Mucosa of gallbladder (tissue), 1 donor: ENCODE results near the gene NLRP13. TPM values are rescaled to one million over a fixed set of nuclear protein-coding genes. Genes with fewer than 3 reads are reported as not detected.

Experiments used
- DNase-seq: peaks from one replicate; pipeline ENCODE4 v3.0.0-alpha.2; 2020; ENCODE audit warnings: low spot score
- total RNA-seq: library from RNA; stranded (reverse); gene quantifications from one replicate; pipeline ENCODE4 v1.2.1, GENCODE V29; 2021
- donor health status: DM: no; HTN: no; CAD: no.

NLRP13 gene
- total RNA-seq, 1 donor from 2014 or later: not detected

DNA sequence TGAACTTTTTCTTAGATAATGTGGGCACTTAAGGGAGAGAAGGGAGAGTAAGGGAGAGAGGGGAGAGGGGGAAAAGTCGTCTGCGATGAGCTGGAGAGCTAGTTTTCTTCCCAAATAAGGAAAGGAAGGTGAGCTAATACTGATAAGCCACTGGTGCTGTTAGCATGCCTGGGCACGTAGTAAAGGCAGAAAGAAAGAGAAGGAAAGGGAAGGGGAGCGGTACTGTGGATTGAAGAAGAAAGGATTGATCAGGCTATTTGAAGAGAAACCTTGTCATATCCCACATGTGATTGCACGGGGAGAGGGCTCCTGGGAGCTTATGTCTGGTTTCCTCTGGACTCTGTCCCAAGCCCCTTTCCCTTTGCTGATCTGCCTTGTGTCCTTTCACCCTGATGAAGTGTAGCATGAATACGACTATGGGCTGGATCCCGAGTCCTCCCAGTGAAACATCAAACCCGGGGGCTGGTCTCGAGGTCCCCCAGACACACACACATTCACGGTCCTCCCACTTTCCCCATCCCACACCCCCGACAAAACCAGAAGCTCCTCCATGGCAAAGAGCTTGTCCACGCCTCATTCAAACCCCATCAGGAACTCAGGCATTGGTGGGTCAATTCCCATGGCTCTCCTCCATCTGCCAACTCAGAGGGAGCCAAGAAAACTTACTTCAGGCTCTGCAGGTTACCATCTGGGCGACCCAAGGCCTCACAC, 30.6 kb downstream of the NLRP13 start:
- no peak for DNase-seq

DNA sequence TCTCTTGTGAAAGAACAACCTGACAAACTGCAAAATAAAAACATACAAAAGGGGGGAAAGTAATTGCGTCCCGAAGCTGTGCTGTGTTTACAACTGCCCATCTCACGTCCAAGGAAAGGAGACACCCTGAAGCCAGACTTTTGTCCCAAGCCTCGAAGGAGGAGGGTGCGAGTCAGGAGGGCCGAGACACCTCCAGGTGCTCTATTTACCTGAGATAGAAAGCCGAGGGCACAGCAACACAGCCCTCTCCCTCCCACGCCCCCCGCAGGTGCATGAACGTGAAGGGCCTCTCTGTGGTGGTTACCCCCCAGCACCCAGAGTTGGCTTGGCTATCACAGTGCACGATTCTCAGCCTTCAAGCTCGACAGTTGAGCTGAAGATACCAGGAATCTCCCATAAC, 33.2 kb downstream of the NLRP13 start:
- no peak for DNase-seq

DNA sequence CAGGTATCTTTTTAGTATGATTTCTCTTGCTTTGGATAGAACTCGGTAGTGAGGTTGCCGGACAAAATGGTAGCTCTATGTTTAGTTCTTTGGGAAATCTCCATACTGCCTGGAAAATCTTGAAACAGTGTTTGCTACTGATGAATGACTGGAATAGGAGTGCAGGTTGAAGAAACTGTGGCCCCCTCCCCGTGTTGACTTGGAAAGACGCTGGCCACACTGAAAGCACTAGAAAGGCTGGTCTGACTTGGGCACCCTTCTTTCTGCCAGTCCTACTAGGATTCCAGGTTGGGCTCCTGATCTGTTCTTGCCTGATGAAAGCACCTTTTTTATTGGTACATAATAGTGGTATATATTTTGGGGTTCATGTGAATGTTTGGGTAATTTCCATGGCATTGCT, 49.5 kb downstream of the NLRP13 start:
- no peak for DNase-seq

DNA sequence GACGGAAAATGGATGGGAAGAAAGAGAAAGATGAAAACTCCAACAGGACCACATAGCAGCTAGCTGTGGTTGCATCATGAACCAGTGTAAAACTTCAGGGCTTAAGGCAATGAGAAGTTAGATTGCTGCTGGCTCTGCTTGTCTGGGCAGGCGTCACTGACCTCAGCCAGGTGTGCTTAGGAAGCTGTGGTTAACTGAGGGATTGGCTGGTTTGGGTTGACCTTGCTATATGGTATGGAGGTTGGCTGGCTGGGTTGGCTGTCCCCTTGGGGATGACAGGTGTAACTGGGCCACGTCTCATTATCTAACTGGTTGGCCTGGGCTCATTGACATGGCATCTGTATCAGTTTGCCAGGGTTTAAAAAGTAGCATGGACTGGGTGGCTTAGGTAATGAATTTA, 54.9 kb downstream of the NLRP13 start:
- no peak for DNase-seq

DNA sequence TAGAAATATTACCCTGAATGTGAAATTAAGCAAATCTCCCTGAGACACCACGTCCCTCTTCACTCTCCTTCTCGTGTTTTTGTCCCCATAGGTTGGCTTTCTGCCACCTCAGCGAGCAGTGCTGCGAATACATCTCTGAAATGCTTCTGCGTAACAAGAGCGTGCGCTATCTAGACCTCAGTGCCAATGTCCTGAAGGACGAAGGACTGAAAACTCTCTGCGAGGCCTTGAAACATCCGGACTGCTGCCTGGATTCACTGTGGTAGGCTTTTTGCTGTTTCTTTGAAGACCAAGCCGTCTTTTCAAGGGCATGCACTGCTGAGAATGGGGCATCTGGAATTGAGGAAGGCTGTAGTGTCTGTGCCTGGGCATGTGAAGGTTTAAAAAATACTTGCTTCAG, 61.4 kb downstream of the NLRP13 start:
- DNase-seq: no peak

DNA sequence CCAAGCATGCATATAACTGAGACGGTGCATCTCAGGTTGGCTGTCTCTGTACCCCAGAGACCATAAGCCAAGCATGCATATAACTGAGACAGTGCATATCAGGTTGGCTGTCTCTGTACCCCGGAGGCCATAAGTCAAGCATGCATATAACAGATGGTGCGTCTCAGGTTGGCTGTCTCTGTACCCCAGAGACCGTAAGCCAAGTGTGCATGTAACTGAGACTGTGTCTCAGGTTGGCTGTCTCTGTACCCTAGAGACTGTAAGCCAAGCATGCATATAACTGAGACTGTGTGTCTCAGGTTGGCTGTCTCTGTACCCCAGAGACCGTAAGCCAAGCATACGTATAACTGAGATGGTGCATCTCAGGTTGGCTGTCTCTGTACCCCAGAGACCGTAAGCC, 65.0 kb downstream of the NLRP13 start:
- no peak for DNase-seq

DNA sequence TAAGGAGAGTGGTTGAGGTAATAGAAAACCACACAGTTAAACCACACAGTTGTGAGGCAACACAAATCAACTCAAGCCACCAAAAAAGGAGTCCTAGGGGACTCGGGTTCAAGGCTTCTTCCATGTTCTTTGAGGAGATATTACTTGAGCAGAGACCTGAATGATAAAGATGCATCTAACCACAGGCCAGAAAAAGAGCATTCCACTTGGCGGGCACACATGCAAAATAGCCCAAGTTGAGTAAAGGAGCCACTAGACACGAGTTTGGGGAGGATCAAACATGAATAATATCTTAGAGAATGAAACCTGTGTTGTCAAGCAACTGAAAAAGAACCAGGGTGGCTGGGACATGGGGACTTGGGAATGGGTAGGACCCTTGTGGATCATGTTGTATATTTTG, 65.6 kb downstream of the NLRP13 start:
- no peak for DNase-seq

DNA sequence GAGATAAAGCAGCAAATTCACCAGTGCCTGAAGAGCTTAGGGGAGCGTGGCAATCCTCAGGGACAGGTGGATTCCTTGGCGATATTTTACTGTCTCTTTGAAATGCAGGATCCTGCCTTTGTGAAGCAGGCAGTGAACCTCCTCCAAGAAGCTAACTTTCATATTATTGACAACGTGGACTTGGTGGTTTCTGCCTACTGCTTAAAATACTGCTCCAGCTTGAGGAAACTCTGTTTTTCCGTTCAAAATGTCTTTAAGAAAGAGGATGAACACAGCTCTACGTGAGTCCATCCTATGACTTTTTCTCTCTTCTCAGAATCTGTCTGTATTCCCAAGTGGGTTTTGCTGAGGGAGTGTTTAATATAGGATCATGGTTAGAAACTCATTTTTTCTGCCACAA, 73.2 kb downstream of the NLRP13 start:
- no peak for DNase-seq

DNA sequence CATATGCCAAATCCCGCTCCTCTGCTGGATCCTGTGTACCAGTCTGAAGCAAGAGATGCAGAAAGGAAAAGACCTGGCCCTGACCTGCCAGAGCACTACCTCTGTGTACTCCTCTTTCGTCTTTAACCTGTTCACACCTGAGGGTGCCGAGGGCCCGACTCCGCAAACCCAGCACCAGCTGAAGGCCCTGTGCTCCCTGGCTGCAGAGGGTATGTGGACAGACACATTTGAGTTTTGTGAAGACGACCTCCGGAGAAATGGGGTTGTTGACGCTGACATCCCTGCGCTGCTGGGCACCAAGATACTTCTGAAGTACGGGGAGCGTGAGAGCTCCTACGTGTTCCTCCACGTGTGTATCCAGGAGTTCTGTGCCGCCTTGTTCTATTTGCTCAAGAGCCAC, 73.7 kb downstream of the NLRP13 start:
- no peak for DNase-seq

DNA sequence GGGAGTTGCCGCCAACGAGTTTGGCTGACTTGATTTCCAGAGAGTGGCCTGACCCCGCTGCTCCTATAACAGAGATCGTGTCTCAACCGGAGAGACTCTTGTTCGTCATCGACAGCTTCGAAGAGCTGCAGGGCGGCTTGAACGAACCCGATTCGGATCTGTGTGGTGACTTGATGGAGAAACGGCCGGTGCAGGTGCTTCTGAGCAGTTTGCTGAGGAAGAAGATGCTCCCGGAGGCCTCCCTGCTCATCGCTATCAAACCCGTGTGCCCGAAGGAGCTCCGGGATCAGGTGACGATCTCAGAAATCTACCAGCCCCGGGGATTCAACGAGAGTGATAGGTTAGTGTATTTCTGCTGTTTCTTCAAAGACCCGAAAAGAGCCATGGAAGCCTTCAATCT, 74.2 kb downstream of the NLRP13 start:
- DNase-seq: no peak

DNA sequence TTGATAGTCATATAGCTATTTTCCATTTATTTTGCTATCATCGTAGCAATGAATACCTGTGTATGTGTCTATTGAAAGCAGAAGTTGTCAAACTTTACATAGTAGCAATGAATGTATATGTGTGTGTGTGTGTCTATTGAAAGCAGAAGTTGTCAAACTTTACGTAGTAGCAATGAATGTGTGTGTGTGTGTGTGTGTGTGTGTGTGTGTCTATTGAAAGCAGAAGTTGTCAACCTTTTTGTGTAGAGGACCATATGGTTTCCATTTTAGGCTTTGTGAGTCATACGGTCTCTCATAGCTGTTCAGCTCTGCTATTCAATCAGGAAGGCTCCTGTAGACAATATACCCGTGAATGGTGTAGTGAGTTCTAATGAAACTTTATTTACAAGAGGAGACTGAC, 75.0 kb downstream of the NLRP13 start:
- DNase-seq: no peak

DNA sequence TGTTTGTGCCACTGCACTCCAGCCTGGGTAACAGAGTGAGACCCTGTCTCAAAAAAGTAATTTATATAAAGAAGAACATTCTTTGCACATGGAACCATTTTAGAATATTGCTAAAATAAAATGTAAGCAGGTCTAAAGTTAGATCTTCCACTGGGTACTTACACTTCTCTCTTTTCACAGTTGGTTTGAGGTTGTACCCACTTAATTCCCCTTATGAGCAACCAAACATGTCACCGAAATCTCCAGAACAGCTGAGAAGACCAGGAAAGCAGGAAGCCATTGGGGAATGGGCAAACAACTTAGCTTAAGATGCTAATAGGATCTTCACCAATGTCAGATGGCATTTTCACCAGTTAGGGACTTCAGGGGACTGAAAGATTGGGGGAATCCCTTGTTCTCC, 77.0 kb downstream of the NLRP13 start:
- DNase-seq: no peak

Other genes starting within 250 kb of the NLRP13 start
- gene NLRP9, start 193.9 kb downstream of the NLRP13 start, total RNA-seq: not detected
- 1.1 TPM for gene RFPL4A, start 173.2 kb downstream of the NLRP13 start, total RNA-seq
- not detected for gene RFPL4AL1, start 163.2 kb downstream of the NLRP13 start, total RNA-seq
- gene NLRP11, start 100.3 kb downstream of the NLRP13 start, total RNA-seq: 0.17 TPM
- not detected for gene NLRP4, start 95.8 kb downstream of the NLRP13 start, total RNA-seq
- gene NLRP8, start 15.5 kb upstream of the NLRP13 start, total RNA-seq: not detected
- gene NLRP5, start 54.4 kb upstream of the NLRP13 start, total RNA-seq: not detected
- 38.2 TPM for gene ZNF787, start 189.0 kb upstream of the NLRP13 start, total RNA-seq
- 76.2 TPM for gene ZNF444, start 209.0 kb upstream of the NLRP13 start, total RNA-seq
- not detected for gene GALP, start 243.7 kb upstream of the NLRP13 start, total RNA-seq